Inflammatory macrophage (primary cell): ENCODE data around the gene NF1.
A peak's percentile ranks its signal among the peaks of the same experiment; 100 is the strongest.
"Not testable (repeated sequence)": the region's sequence is repeated elsewhere in the genome, so short reads cannot be mapped to it uniquely, and the experiment has no call there.

Source experiments
- DNase-seq, 2 donors: peaks; one replicate each; pipeline ENCODE4 v3.0.0-alpha.2; 2020 to 2022
- total RNA-seq, 18 experiments: gene quantifications; one replicate each; lab custom pipeline; 2026; ENCODE audit warnings: mixed read lengths in 6 of 18, inconsistent platforms in 2 of 18; lab: John Stamatoyannopoulos, UW

Gene NF1, protein sequence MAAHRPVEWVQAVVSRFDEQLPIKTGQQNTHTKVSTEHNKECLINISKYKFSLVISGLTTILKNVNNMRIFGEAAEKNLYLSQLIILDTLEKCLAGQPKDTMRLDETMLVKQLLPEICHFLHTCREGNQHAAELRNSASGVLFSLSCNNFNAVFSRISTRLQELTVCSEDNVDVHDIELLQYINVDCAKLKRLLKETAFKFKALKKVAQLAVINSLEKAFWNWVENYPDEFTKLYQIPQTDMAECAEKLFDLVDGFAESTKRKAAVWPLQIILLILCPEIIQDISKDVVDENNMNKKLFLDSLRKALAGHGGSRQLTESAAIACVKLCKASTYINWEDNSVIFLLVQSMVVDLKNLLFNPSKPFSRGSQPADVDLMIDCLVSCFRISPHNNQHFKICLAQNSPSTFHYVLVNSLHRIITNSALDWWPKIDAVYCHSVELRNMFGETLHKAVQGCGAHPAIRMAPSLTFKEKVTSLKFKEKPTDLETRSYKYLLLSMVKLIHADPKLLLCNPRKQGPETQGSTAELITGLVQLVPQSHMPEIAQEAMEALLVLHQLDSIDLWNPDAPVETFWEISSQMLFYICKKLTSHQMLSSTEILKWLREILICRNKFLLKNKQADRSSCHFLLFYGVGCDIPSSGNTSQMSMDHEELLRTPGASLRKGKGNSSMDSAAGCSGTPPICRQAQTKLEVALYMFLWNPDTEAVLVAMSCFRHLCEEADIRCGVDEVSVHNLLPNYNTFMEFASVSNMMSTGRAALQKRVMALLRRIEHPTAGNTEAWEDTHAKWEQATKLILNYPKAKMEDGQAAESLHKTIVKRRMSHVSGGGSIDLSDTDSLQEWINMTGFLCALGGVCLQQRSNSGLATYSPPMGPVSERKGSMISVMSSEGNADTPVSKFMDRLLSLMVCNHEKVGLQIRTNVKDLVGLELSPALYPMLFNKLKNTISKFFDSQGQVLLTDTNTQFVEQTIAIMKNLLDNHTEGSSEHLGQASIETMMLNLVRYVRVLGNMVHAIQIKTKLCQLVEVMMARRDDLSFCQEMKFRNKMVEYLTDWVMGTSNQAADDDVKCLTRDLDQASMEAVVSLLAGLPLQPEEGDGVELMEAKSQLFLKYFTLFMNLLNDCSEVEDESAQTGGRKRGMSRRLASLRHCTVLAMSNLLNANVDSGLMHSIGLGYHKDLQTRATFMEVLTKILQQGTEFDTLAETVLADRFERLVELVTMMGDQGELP (N-terminal part only)
- 31.1 to 147 (median 71.6) reads per million in 18 experiments for total RNA-seq

DNA sequence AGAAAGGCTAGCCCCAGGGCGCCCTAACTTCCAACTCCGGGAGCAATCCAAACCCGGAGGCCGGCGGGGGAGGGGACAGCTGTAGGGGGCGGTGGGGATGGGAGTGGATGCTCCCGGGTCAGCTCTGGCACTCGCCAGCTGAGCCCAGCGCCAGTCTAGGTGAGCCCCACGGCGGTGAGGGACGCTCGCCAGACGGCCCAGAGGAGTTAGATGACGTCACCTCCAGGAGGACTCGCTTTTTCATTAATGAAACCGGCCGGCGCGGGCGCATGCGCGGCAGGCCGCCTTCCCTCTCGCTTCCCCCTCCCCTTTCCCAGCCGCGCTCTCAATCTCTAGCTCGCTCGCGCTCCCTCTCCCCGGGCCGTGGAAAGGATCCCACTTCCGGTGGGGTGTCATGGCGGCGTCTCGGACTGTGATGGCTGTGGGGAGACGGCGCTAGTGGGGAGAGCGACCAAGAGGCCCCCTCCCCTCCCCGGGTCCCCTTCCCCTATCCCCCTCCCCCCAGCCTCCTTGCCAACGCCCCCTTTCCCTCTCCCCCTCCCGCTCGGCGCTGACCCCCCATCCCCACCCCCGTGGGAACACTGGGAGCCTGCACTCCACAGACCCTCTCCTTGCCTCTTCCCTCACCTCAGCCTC is at the start of gene NF1:
NF1 (plus strand) TSS at position 378 of the 636 bp plus-strand sequence. CDS start 333 bp downstream, outside the sequence.
- peak; percentile 95 to 96 for DNase-seq

DNA sequence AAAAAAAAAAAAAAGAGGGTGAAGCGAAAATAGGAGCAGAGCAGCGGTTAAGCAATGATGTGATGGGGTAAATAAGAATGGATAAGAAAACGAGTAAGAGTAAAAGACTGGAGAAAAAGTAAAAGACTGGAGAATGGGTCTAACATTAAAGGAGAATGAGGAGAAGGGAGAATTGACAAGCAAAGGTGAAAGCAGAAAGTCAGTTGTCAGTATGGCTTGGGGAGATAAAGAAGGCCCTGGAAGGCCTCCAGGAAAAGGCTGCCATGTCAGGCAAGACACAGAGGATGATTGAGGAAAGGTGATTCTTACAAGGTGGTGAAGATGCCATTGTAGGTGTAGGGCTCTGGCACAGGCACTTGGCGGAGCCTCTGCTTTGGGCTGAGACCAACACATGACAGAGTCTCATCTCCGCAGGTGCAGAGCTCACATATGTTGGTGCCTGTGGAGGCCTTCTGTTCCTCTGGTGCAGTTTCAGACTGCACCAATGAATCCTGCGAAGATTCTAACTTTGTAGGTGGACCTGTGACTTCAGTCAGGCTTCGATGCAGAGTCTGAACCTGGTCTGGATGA is 47.8 kb upstream of the NF1 start:
- DNase-seq = not testable (repeated sequence)

DNA sequence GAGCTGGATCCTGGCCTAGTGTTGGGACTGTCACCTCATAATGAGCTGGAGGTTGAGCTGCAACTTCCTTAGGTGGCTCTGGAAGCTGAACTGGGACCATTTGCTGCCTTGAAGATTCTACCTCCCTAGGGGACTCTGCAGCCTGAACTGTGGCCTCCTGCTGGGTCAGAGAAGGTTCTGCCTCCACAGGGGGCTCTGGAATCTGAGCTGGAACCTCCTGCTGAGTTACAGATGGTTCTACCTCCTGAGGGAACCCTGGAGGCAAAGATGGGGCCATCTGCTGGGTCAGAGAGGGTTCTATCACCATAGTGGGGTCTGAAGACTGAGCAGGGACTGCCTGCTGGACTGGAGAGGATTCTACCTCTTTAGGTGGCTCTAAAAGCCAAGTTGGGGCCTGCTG is 46.6 kb upstream of the NF1 start:
- no peak for DNase-seq

DNA sequence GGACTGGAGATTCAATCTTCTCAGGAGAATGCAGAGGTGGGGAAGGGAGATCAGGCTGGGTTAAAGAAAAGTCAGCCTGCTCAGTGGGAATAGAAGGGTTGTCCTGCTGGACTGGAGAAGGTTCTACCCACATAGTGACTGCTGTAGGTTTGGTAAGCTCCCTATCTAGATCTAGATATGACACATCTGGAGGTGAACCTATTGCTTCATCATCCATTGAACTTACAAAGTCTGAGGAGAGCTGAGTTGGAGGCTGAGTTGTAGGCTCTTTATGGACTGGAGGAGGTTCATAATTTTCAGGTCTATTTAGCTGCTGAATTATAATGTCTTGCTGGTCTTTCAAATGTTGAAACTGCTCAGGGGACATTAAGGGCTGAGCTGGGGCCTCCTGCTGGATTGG is 46.0 kb upstream of the NF1 start:
- DNase-seq = no peak

DNA sequence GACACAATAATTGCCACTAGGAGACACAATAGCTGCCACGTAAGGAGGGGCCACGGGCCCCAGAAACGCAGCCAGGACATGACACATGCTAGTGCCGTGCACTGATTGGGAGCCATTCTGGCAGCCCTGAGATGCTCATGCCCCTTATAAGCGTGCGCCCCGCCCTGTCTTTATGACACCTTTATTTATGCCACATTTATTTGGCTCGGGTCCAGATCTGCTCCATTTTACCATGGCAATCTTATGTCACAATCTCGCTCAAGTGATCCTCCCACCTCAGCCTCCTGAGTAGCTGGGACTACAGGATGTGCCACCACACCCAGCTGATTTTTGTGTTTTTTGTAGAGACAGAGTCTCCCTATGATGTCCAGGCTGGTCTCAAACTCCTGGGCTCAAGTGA is 43.8 kb upstream of the NF1 start:
- no peak for DNase-seq

DNA sequence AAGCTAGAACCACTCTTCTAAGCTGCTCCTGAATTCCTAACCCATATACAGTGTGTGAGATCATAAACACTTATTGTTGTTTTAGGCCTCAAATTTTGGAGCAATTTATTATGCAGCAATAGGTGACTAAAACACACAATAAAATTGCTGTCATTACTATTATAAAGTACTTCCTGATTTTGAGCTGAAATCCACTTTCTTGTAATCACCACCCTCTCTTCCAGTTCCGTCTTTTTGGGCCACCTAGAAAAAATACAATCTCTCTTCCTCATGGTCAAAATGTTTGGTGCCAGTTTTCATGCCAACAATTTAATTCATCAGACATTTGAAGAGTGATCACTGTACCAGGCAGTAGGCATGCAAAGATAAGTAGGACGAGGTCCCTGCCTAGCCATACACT is 43.3 kb upstream of the NF1 start:
- peak; percentile 66 to 82 for DNase-seq

DNA sequence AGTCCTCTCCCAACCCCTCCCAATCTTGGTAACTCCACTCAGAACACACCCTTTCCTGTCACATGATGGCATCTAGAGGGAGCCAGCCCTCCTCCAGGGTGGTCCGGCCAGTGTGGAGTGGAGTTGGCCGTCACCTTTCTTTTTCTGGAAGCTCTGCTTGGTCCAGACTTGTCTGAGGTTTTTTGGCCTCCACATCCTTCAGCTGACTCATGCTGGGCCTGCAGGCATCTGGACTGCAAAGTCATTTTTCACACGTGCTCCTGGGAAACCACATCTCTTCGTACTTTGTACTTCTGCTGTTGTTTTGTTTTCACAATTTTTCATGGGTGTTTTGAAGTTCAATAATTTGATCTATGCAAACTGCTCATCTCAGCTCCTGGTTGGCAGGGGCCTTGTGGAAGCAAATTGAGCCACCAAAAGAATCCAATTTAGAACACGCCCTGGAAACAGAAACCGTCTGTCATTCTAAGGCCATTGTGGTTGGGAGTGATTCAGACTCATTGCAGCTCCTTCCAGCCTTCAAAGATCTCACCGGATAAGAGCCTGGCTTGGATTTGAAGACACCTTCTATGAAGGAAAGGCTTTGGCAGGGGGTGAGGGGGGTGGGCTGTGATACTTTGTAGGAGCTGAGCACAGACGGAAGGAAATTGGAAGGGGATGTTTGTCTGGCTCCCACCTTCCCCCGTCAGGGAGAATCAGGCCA is 42.4 kb upstream of the NF1 start:
- DNase-seq = peak; percentile 65 to 67

DNA sequence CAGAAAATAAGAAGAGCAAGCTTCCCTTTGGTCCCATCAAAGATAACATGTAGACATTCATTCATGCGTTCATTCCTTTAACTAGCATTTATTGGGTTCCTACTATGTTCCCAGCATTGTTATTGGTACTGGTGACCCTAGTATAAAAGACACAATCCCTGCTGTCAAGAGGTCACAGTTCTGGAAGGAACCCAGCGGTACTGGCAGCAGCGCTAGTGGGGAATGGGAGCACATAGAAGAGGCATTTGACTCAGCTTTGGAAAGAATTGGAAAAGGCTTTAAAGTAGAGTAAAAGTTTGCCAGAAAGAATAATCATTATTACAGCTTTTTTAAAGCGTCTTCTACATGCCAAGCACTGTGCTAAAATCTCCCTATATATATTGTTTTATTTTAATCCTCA is 41.7 kb upstream of the NF1 start:
- DNase-seq = no peak

DNA sequence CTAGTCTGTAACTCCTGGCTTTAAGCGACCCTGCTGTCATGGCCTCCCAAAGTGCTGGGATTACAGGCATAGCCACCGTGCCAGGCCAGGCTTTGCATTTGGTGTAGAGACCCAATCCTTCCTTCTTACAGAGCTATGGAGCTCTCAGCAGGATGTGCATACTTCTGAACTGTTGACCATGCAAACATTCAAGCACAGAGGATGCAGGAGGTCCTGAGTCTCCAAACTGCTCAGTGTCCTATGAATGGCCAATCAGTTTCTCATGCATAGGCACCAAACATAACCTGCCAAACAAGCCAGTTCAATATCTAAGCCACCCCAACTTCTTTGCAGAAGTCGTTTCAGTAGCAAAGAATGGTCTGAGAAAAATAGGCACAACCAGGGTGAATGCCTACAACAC is 40.0 kb upstream of the NF1 start:
- DNase-seq = no peak

DNA sequence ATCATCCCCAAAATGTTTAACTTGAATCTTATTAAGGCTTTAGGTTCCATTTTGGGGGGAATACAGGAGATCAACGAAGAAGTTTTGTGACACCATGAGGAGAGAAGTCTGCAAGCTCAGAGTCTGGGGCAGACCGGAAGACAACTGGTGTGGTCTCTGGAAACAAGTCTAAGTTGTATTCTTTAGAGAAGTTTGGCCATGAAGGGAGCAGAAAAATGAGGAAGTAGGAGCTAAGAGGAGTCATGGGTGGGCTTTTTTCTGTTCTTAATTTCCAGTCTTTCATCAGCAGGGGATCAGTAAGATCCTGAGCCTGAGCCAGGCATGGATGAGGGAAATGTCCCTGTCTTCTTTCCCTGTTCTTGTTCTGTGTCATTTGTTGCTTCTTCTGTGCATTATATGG is 35.8 kb upstream of the NF1 start:
- peak; percentile 36 to 40 for DNase-seq

DNA sequence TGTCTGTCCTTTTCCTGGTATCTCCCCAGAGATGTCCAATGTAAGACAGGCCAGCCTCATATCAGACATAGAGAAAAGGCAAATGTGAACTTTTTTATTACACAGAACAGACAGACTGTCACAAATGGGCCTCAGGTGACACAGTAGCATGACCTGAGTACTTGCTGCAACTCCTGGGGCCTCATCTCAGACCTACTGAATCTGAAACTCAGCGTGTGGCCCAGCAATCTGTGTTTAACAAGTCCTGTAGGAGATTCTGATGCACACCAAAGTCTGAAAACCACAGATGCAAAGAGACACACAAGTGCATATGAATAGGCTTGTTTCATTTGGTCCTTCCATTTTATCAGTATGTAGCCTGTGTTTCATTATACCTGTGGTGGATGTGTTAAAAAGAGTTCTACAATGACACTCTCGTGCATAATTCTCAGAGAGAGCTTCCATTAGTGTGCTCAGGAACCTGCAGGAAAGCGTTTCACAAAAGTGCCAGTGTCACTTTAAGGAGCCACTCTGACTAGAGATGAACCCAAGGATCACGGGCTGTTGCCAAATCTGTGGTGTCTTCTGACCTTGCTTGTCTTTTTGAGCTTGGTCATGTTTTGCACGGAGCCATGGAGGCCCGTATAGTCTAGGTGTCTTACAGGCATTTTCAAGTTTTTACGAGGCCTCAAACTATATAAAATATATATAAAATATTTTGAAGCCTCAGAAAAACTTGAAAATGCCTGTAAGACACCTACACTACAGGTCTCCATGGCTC is 33.8 kb upstream of the NF1 start:
- DNase-seq = peak; percentile 59 to 78

DNA sequence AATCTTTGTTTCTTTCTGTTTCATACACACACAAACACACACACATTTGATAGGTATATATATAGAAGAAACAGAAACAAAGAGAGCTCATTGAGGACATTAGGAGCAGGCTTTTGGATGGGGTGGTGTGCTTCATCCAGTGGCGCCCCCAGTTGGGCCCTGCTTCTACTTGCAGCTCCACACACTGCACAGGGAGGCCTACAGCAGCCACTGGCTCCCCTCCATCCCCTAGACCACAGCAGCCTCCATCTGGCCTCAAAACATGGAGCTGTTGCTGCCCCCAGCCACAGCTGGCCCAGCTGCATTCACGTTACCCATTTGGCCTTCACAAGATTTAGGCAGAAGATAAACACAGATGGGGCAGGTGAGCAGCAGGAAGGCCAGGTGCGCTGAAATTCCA is 33.1 kb upstream of the NF1 start:
- DNase-seq = peak in 1 of 2 donors; percentile 27

DNA sequence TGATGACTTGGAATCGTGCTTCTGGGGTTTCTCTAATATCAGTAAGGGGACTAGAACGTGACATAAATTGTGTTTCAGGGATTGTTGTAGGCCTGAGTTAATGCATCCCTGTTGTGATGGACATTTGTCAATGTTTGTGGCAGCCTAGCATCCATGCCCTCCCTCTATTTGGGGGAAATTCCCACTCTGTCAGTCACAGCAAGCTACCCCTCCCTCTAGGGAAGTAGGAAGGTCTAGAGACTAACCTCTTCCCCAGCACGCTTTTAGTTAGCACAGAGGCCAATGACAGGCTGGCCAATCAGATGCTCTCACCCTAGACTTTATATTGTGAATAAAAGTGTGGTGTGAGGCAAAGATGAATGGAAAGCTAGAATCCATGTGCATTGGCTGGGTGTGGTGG is 32.4 kb upstream of the NF1 start:
- peak in 1 of 2 donors; percentile 28 for DNase-seq

DNA sequence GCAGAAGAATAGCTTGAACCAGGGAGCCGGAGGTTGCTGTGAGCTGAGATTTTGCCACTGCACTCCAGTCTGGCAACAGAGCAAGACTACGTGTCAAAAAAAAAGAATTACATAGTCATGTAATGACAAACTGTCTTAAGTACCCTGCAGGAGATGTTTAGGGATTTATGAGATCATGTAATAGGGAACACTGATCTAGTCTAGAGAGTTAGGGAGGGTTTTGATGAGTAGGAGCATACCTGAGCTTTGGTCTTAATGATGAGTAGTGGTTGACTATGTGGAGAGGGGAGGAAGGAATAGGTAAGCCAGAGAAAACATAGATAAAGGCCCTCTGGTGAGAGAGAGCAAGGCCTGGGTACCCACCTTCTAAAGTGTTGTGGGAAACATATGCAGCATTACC is 30.1 kb upstream of the NF1 start:
- no peak for DNase-seq

DNA sequence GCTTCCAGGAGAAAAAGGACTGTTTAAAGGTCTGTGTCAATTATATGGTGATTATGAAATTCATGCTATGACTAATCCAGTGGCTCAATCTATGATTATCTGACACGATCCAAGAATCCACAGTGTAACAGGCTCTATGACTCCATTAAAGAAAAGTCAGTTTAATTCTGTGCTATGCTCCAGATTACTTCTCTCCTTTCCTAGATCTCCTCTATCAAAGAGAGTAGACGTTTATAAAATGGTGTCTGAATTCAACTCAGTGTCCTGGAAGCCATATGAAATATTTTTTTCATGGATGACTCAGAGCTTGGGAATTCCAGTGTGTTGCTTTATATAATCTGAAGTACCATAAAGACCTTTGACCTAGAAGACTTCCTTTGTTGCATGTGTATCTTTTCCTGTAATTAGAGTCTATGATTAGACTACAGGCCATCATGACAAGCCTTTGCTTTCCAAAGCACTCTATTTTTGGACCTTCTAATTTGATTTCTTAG is 27.0 kb upstream of the NF1 start:
- DNase-seq = peak; percentile 49 to 79

DNA sequence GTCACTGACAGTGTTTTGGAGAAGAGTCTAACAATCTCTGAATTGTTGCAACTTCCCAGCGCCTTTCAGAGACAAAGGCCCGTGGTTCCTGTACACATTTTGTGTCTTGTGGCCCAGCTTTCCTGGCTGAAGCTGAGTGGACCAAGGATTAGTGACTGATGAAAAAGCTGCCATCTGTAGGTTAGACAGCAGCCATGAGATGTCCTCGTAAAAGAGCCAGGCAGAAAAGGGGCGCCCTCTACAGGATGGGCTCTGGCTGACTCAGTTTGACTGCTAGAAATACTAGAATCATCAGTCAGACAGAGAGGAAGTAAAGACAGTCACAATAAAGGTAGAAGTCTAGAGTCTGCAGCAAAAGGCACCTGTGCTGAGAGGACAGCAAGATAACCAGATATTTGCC is 26.5 kb upstream of the NF1 start:
- DNase-seq = peak; percentile 69 to 71

DNA sequence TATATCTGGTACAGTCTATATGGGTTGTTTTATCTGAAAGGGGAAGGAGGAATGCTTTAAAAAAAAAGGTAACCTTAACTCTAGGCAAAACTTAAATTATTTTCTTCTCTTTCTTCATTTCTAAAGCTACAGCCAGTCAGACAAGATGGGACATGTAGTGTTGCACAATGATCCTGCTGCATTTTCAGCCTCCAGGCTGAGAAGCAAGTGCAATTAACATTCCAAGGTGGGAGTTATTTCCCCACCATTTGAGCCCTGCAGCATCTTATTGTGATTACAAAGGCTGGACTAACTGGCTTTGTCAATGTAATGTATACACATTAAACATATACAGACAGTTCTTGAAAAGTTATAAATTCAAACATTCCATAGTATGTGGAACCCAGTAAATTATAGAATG is 22.6 kb upstream of the NF1 start:
- DNase-seq = no peak

DNA sequence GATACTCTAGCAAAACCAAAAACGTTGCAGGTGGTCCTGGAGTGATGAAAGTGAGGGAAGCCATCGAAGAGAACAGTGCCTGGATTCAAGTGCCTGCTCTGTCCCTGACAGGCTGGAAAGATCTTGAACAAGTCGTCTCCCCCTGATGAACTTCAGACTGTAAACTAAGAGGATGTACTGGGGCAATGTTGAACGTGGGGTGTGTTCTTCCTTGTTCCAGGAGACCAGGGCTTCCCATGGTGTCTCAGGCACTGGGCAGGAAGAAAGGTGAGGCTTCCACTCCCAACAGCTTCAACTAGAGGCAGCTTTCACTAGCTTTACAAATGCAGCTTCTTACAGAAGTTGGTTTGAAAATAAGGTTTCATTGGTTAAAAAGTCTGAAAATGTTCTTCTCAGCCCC is 21.4 kb upstream of the NF1 start:
- DNase-seq = no peak

DNA sequence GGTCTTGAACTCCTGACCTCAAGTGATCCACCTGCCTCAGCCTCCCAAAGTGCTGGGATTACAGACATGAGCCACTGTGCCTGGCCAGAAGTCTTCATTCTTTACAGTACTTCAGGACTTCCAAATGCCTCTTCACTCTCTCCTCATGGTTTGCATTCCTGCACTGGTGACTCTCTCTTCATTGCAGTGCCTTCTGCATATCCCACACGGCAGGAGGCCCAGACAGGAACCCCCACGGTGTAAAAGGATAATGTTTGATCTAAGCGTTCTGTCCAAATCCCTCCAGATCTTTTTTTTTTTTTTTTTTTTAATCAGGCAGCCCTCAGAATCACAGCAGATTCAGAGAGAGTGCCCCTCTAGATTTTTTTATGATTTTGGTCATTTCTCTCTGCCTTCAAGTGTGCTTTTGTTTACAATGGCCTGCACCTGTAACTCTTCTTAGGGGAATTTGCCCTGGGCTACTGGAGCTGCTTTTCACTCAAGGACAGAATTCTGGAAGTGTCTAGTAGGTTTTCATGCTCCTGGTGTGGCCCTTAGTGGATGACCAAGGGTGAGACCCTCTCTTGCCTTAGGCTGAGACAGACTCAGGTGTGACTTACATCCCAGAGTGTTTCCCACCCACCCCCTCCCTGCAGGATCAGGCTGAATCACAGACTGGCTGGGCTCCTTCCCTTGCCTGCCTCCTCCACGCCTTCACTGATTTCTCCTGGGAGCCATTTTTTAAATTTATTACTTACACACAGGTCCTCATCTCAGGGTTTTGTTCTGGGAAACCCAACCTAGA is 19.8 kb upstream of the NF1 start:
- no peak for DNase-seq

DNA sequence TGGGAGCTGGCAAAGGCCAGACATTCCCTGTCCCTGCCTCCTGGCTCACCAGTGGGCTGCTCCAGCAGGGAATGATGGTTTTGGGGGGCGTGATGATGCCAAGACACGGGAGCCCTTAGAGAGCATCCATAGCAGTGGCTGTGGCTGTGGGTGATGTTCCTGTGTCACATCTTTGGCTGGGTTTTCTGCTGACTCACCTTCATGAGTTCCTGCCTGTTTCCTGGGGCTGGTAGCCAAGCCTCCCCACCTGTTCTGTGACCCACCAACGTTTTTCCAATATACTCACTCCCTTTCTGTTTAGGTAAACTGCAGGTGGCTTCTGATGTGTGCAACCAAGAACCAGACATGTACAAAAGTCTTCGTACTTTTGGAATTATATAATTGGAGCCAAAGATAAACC is 16.5 kb upstream of the NF1 start:
- no peak for DNase-seq
